Central memory CD8-positive, alpha-beta T cell (primary cell): ENCODE results near the gene ALDH1L1.
A peak's percentile ranks its signal among the peaks of the same experiment; 100 is the strongest.

ENCODE experiments used
- ATAC-seq: fragments of 150-1000 bp; cut with Tn5 transposase; replicated peaks from 2 replicates; pipeline ENCODE4 v1.10.0; 2022; ENCODE audit warnings: mild to moderate bottlenecking, moderate FRiP score, moderate number of reproducible peaks; ENCODE audit not compliant: poor library complexity, severe bottlenecking; ENCODE audit errors: extremely low read depth
- DNase-seq, 2 donors: peaks; one replicate each; pipeline ENCODE4 v3.0.0; 2021; ENCODE audit warnings: low spot score in 2 of 2
- H3K27ac Mint-ChIP-seq: one replicate; pipeline ENCODE4 v1.8.0; 2022; ENCODE audit warnings: low read depth, mild to moderate bottlenecking, moderate library complexity, mixed read lengths
- H3K27me3 Mint-ChIP-seq: one replicate; pipeline ENCODE4 v1.8.0; 2022; ENCODE audit warnings: mixed read lengths
- H3K36me3 Mint-ChIP-seq: one replicate; pipeline ENCODE4 v1.8.0; 2022; ENCODE audit warnings: mild to moderate bottlenecking, moderate library complexity, mixed read lengths; ENCODE audit not compliant: insufficient read depth
- H3K4me1 Mint-ChIP-seq: one replicate; pipeline ENCODE4 v1.8.0; 2022; ENCODE audit warnings: mixed read lengths
- H3K4me3 Mint-ChIP-seq: one replicate; pipeline ENCODE4 v1.8.0; 2022; ENCODE audit warnings: mild to moderate bottlenecking, moderate library complexity, mixed read lengths
- H3K9me3 Mint-ChIP-seq: one replicate; pipeline ENCODE4 v1.8.0; 2022; ENCODE audit warnings: mixed read lengths

ALDH1L1 gene

GRCh38 chr3:126113733-126114442 lies 66.5 kb downstream of the ALDH1L1 start:
- DNase-seq (no peak), ATAC-seq (no peak)
- no peak overlapping the region for H3K27ac Mint-ChIP-seq
- peaks cover 7% of the 10 kb centered on the region for H3K27me3 Mint-ChIP-seq
- H3K9me3 Mint-ChIP-seq = no peaks in the 10 kb centered on the region
- H3K36me3 Mint-ChIP-seq = no peaks in the 10 kb centered on the region
- H3K4me3 Mint-ChIP-seq = no peak overlapping the region
- H3K4me1 Mint-ChIP-seq = no peaks in the 10 kb centered on the region

GRCh38 chr3:126113238-126113555 lies 67.2 kb downstream of the ALDH1L1 start:
- no peak for DNase-seq
- no peaks in the 10 kb centered on the region for H3K36me3 Mint-ChIP-seq
- ATAC-seq = no peak
- no peak overlapping the region for H3K27ac Mint-ChIP-seq
- H3K4me3 Mint-ChIP-seq = no peak overlapping the region
- no peaks in the 10 kb centered on the region for H3K27me3 Mint-ChIP-seq
- H3K4me1 Mint-ChIP-seq = no peaks in the 10 kb centered on the region
- H3K9me3 Mint-ChIP-seq = no peaks in the 10 kb centered on the region

- Mint-ChIP-seq H3K27me3 (no peaks in the 10 kb centered on the region), H3K4me1 (no peaks in the 10 kb centered on the region), H3K9me3 (no peaks in the 10 kb centered on the region), H3K27ac (no peak overlapping the region), H3K36me3 (no peaks in the 10 kb centered on the region), H3K4me3 (no peak overlapping the region)
- ATAC-seq = no peak
- DNase-seq = no peak
These were observed 67.7 kb downstream of the ALDH1L1 start for GRCh38 chr3:126112531-126113237.

- H3K27ac Mint-ChIP-seq = no peak overlapping the region
- ATAC-seq (no peak), DNase-seq (no peak)
- no peaks in the 10 kb centered on the region for H3K4me1 Mint-ChIP-seq
- H3K9me3 Mint-ChIP-seq = no peaks in the 10 kb centered on the region
- H3K36me3 Mint-ChIP-seq = no peaks in the 10 kb centered on the region
- H3K27me3 Mint-ChIP-seq = no peaks in the 10 kb centered on the region
- no peak overlapping the region for H3K4me3 Mint-ChIP-seq
These were observed 68.6 kb downstream of the ALDH1L1 start for GRCh38 chr3:126111566-126112475.

- Mint-ChIP-seq H3K36me3 (no peaks in the 10 kb centered on the region), H3K27ac (no peak overlapping the region), H3K9me3 (no peaks in the 10 kb centered on the region), H3K4me1 (no peaks in the 10 kb centered on the region), H3K4me3 (no peak overlapping the region), H3K27me3 (no peaks in the 10 kb centered on the region)
- ATAC-seq (no peak), DNase-seq (no peak)
These were observed 69.2 kb downstream of the ALDH1L1 start for GRCh38 chr3:126111126-126111551.

GRCh38 chr3:126110431-126111125 lies 69.8 kb downstream of the ALDH1L1 start:
- DNase-seq (no peak), ATAC-seq (no peak)
- no peaks in the 10 kb centered on the region for H3K36me3 Mint-ChIP-seq
- H3K27ac Mint-ChIP-seq = no peak overlapping the region
- H3K4me1 Mint-ChIP-seq = no peaks in the 10 kb centered on the region
- no peak overlapping the region for H3K4me3 Mint-ChIP-seq
- H3K9me3 Mint-ChIP-seq = no peaks in the 10 kb centered on the region
- H3K27me3 Mint-ChIP-seq = no peaks in the 10 kb centered on the region

GRCh38 chr3:126109880-126110235 lies 70.5 kb downstream of the ALDH1L1 start:
- Mint-ChIP-seq H3K36me3 (no peaks in the 10 kb centered on the region), H3K27me3 (no peaks in the 10 kb centered on the region), H3K9me3 (no peaks in the 10 kb centered on the region), H3K27ac (no peak overlapping the region), H3K4me1 (no peaks in the 10 kb centered on the region), H3K4me3 (no peak overlapping the region)
- DNase-seq = no peak
- no peak for ATAC-seq

GRCh38 chr3:126109146-126109879 lies 71.1 kb downstream of the ALDH1L1 start:
- DNase-seq = no peak
- no peaks in the 10 kb centered on the region for H3K4me1 Mint-ChIP-seq
- no peak overlapping the region for H3K4me3 Mint-ChIP-seq
- no peaks in the 10 kb centered on the region for H3K27me3 Mint-ChIP-seq
- no peaks in the 10 kb centered on the region for H3K9me3 Mint-ChIP-seq
- ATAC-seq = no peak
- H3K36me3 Mint-ChIP-seq = no peaks in the 10 kb centered on the region
- no peak overlapping the region for H3K27ac Mint-ChIP-seq

- peak overlapping the region; percentile 45 for H3K27ac Mint-ChIP-seq
- H3K36me3 Mint-ChIP-seq = no peaks in the 10 kb centered on the region
- H3K27me3 Mint-ChIP-seq = no peaks in the 10 kb centered on the region
- no peaks in the 10 kb centered on the region for H3K4me1 Mint-ChIP-seq
- no peak for DNase-seq
- H3K9me3 Mint-ChIP-seq = no peaks in the 10 kb centered on the region
- no peak for ATAC-seq
- H3K4me3 Mint-ChIP-seq = no peak overlapping the region
These were observed 71.7 kb downstream of the ALDH1L1 start for GRCh38 chr3:126108676-126109050.

- H3K9me3 Mint-ChIP-seq = no peaks in the 10 kb centered on the region
- no peaks in the 10 kb centered on the region for H3K27me3 Mint-ChIP-seq
- DNase-seq = no peak
- no peaks in the 10 kb centered on the region for H3K4me1 Mint-ChIP-seq
- no peak for ATAC-seq
- peak overlapping the region; percentile 45 for H3K27ac Mint-ChIP-seq
- H3K36me3 Mint-ChIP-seq = no peaks in the 10 kb centered on the region
- H3K4me3 Mint-ChIP-seq = no peak overlapping the region
These were observed 72.3 kb downstream of the ALDH1L1 start for GRCh38 chr3:126107957-126108675.

- no peak for ATAC-seq
- Mint-ChIP-seq H3K9me3 (no peaks in the 10 kb centered on the region), H3K27ac (no peak overlapping the region), H3K4me3 (no peak overlapping the region), H3K27me3 (no peaks in the 10 kb centered on the region), H3K36me3 (no peaks in the 10 kb centered on the region), H3K4me1 (no peaks in the 10 kb centered on the region)
- DNase-seq = no peak
These were observed 73.0 kb downstream of the ALDH1L1 start for GRCh38 chr3:126107203-126107939.
